Activated B cell treated with CpG ODN at 0.5 μM for 24 hours (primary cell): ENCODE results near the gene RGPD3. TPM values are rescaled to one million over a fixed set of nuclear protein-coding genes. Genes with fewer than 3 reads are reported as not detected.
"Not testable (repeated sequence)": the region's sequence is repeated elsewhere in the genome, so short reads cannot be mapped to it uniquely, and the experiment has no call there.

Experiments
- ATAC-seq: fragments of 200-7000 bp; cut with Tn5 transposase; one replicate; pipeline ENCODE4 v1.10.0; 2021; ENCODE audit warnings: low read depth, mild to moderate bottlenecking, moderate library complexity
- CTCF ChIA-PET: fragments of 350-600 bp; sonication (Branson Sonifier 250); formaldehyde crosslinking; loops from one replicate; lab custom pipeline; 2021; ENCODE audit warnings: antibody characterized with exemption; lab: Charles Lee
- POLR2A ChIA-PET: fragments of 350-600 bp; sonication (Branson Sonifier 250); formaldehyde crosslinking; loops from one replicate; lab custom pipeline; 2021; ENCODE audit warnings: antibody characterized with exemption; lab: Charles Lee
- DNase-seq: peaks from one replicate; pipeline ENCODE4 v3.0.0; 2022
- H3K27ac Mint-ChIP-seq: one replicate; pipeline ENCODE4 v1.8.0; 2020; ENCODE audit warnings: mixed read lengths
- H3K27me3 Mint-ChIP-seq: one replicate; pipeline ENCODE4 v1.8.0; 2021; ENCODE audit warnings: mixed read lengths
- H3K36me3 Mint-ChIP-seq: one replicate; pipeline ENCODE4 v1.8.0; 2021; ENCODE audit warnings: low read depth, mixed read lengths
- H3K4me1 Mint-ChIP-seq: one replicate; pipeline ENCODE4 v1.8.0; 2021; ENCODE audit warnings: mixed read lengths
- H3K4me3 Mint-ChIP-seq: one replicate; pipeline ENCODE4 v1.8.0; 2020; ENCODE audit warnings: mild to moderate bottlenecking, mixed read lengths
- H3K9me3 Mint-ChIP-seq: one replicate; pipeline ENCODE4 v1.8.0; 2020; ENCODE audit warnings: mixed read lengths
- intact Hi-C: fragments of 100-400 bp; cut with micrococcal nuclease; formaldehyde crosslinking; loops from one replicate; pipeline ENCODE4 v1.15.1; 2024
- total RNA-seq: library from RNA; stranded (reverse); gene quantifications from 2 replicates; pipeline ENCODE4 v1.2.3, GENCODE V29; 2022

The RGPD3 gene
- total RNA-seq, 1 donor from 2014 or later, result 0.35 TPM

- DNase-seq, H3K4me3 Mint-ChIP-seq, H3K9me3 Mint-ChIP-seq, H3K27me3 Mint-ChIP-seq, H3K27ac Mint-ChIP-seq, intact Hi-C loops, H3K4me1 Mint-ChIP-seq, POLR2A ChIA-PET, ATAC-seq, H3K36me3 Mint-ChIP-seq, CTCF ChIA-PET: not testable (repeated sequence)
Measured at GRCh38 chr2:106508660-106509373, 40.6 kb upstream of the RGPD3 start.

- intact Hi-C loops, CTCF ChIA-PET, POLR2A ChIA-PET, H3K27ac Mint-ChIP-seq, DNase-seq, H3K9me3 Mint-ChIP-seq, H3K27me3 Mint-ChIP-seq, H3K36me3 Mint-ChIP-seq, ATAC-seq, H3K4me3 Mint-ChIP-seq, H3K4me1 Mint-ChIP-seq: not testable (repeated sequence)
Measured at GRCh38 chr2:106506002-106506687, 37.9 kb upstream of the RGPD3 start.

GRCh38 chr2:106504787-106505186, 36.6 kb upstream of the RGPD3 start:
- H3K27ac Mint-ChIP-seq, H3K4me3 Mint-ChIP-seq, H3K4me1 Mint-ChIP-seq, intact Hi-C loops, H3K36me3 Mint-ChIP-seq, H3K9me3 Mint-ChIP-seq, H3K27me3 Mint-ChIP-seq, ATAC-seq, DNase-seq, POLR2A ChIA-PET, CTCF ChIA-PET: not testable (repeated sequence)

- H3K27me3 Mint-ChIP-seq, H3K9me3 Mint-ChIP-seq, intact Hi-C loops, ATAC-seq, CTCF ChIA-PET, H3K36me3 Mint-ChIP-seq, DNase-seq, H3K4me3 Mint-ChIP-seq, H3K4me1 Mint-ChIP-seq, H3K27ac Mint-ChIP-seq, POLR2A ChIA-PET: not testable (repeated sequence)
Measured at GRCh38 chr2:106504192-106504591, 36.0 kb upstream of the RGPD3 start.

- H3K27ac Mint-ChIP-seq, CTCF ChIA-PET, ATAC-seq, H3K4me1 Mint-ChIP-seq, H3K9me3 Mint-ChIP-seq, intact Hi-C loops, POLR2A ChIA-PET, DNase-seq, H3K36me3 Mint-ChIP-seq, H3K27me3 Mint-ChIP-seq, H3K4me3 Mint-ChIP-seq: not testable (repeated sequence)
Measured at GRCh38 chr2:106502351-106502750, 34.1 kb upstream of the RGPD3 start.

GRCh38 chr2:106500350-106500749, 32.1 kb upstream of the RGPD3 start:
- H3K9me3 Mint-ChIP-seq, POLR2A ChIA-PET, H3K4me3 Mint-ChIP-seq, H3K36me3 Mint-ChIP-seq, DNase-seq, intact Hi-C loops, H3K4me1 Mint-ChIP-seq, CTCF ChIA-PET, H3K27me3 Mint-ChIP-seq, H3K27ac Mint-ChIP-seq, ATAC-seq: not testable (repeated sequence)

- H3K36me3 Mint-ChIP-seq, CTCF ChIA-PET, ATAC-seq: not testable (repeated sequence)
Measured at GRCh38 chr2:106498549-106498948, 30.3 kb upstream of the RGPD3 start.

GRCh38 chr2:106492913-106493312, 24.7 kb upstream of the RGPD3 start:
- DNase-seq, CTCF ChIA-PET, intact Hi-C loops, H3K27ac Mint-ChIP-seq, H3K36me3 Mint-ChIP-seq, H3K9me3 Mint-ChIP-seq, POLR2A ChIA-PET, H3K4me1 Mint-ChIP-seq, H3K4me3 Mint-ChIP-seq, ATAC-seq, H3K27me3 Mint-ChIP-seq: not testable (repeated sequence)

More at GRCh38 chr2:106498549-106498948, 30.3 kb upstream of the RGPD3 start:
- H3K9me3 Mint-ChIP-seq, DNase-seq, H3K4me3 Mint-ChIP-seq, POLR2A ChIA-PET, H3K4me1 Mint-ChIP-seq, H3K27ac Mint-ChIP-seq, intact Hi-C loops, H3K27me3 Mint-ChIP-seq: not testable (repeated sequence)

- ATAC-seq, H3K36me3 Mint-ChIP-seq, H3K27me3 Mint-ChIP-seq, POLR2A ChIA-PET, H3K27ac Mint-ChIP-seq, intact Hi-C loops, DNase-seq, H3K4me1 Mint-ChIP-seq, H3K4me3 Mint-ChIP-seq, CTCF ChIA-PET, H3K9me3 Mint-ChIP-seq: not testable (repeated sequence)
Measured at GRCh38 chr2:106492399-106492798, 24.2 kb upstream of the RGPD3 start.

- ATAC-seq, H3K27ac Mint-ChIP-seq, H3K9me3 Mint-ChIP-seq, DNase-seq, CTCF ChIA-PET, H3K4me3 Mint-ChIP-seq, H3K36me3 Mint-ChIP-seq, POLR2A ChIA-PET, intact Hi-C loops, H3K4me1 Mint-ChIP-seq: not testable (repeated sequence)
- peaks cover 10% of the 10 kb centered on the region for H3K27me3 Mint-ChIP-seq
Measured at GRCh38 chr2:106489701-106490100, 21.5 kb upstream of the RGPD3 start.

GRCh38 chr2:106487386-106488191, 19.4 kb upstream of the RGPD3 start:
- H3K36me3 Mint-ChIP-seq, CTCF ChIA-PET, POLR2A ChIA-PET, intact Hi-C loops, H3K27ac Mint-ChIP-seq, DNase-seq, H3K4me1 Mint-ChIP-seq, H3K9me3 Mint-ChIP-seq, H3K4me3 Mint-ChIP-seq, ATAC-seq: not testable (repeated sequence)
- peaks cover 15% of the 10 kb centered on the region for H3K27me3 Mint-ChIP-seq
